Body of pancreas (tissue), 4 donors: ENCODE measurements around the gene NEURL1. TPM values are rescaled to one million over a fixed set of nuclear protein-coding genes. Genes with fewer than 3 reads are reported as not detected.
A peak's percentile ranks its signal among the peaks of the same experiment; 100 is the strongest.
"Not testable (repeated sequence)": the region's sequence is repeated elsewhere in the genome, so short reads cannot be mapped to it uniquely, and the experiment has no call there.

ENCODE experiments used
- ATAC-seq: fragments of 150-250 bp; one replicate; pipeline ENCODE4 v1.9.1; 2016
- DNase-seq, 4 donors: peaks; one replicate each; pipeline ENCODE4 v3.0.0-alpha.2; 2019
- H3K27ac ChIP-seq, 4 donors: fragments of 200-600 bp; sonication (generic); 1 replicate in 3 of 4; 2 replicates in 1 of 4; pipeline versions ENCODE4 v1.5.1 to v1.6.1; 2016 to 2019; ENCODE audit warnings: mild to moderate bottlenecking in 1 of 4, mixed read lengths in 1 of 4, moderate library complexity in 1 of 4
- H3K27me3 ChIP-seq, 2 donors: fragments of 200-600 bp; sonication (generic); one replicate each; pipeline ENCODE4 v1.6.0; 2016; ENCODE audit warnings: mild to moderate bottlenecking in 1 of 2
- H3K36me3 ChIP-seq, 2 donors: fragments of 200-600 bp; sonication (generic); replicated peaks in 1 of 2; 2 replicates each; pipeline ENCODE4 v1.5.1; 2016; ENCODE audit warnings: low read depth in 2 of 2; ENCODE audit not compliant: insufficient read depth in 1 of 2
- H3K4me1 ChIP-seq: fragments of 200-600 bp; sonication (generic); one replicate; pipeline ENCODE4 v1.6.0; 2016
- H3K4me3 ChIP-seq, 2 donors: fragments of 200-600 bp; sonication (generic); 1 replicate in 1 of 2; 2 replicates in 1 of 2; pipeline ENCODE4 v1.5.1; 2016 to 2019
- H3K9me3 ChIP-seq, 3 donors: fragments of 200-600 bp; sonication (generic); 1 replicate in 2 of 3; 2 replicates in 1 of 3; pipeline ENCODE4 v1.5.1; 2016
- POLR2A ChIP-seq, 3 donors: fragments of 450-650 bp; IDR thresholded peaks; one replicate each; pipeline ENCODE4 v1.6.1; 2016; ENCODE audit warnings: antibody characterized with exemption in 3 of 3, mild to moderate bottlenecking in 2 of 3
- WGBS, 2 donors: methylation state at CpG; one replicate each; pipeline ENCODE4 v1.1.5; 2017; 5-methylcytosine and 5-hydroxymethylcytosine counted together
- intact Hi-C: fragments of 100-400 bp; cut with DNase I; formaldehyde crosslinking; loops from one replicate; pipeline ENCODE4 v1.15.1; 2023
- total RNA-seq, 2 donors: library from RNA; depleted of rRNA; stranded (reverse); fragments of >200 nt; gene quantifications; one replicate each; pipeline ENCODE4 v1.1.0, GENCODE V29; 2016
- TF ChIP-seq, protein P1 (sequence below), 7 experiments: fragments of 450-650 bp in 4 of 7; fragments of 200-600 bp in 3 of 7; sonication (generic) in 3 of 7; IDR thresholded peaks; one replicate each; pipeline ENCODE4 v1.5.1; 2016 to 2019; ENCODE audit warnings: antibody characterized with exemption in 7 of 7

Gene NEURL1
- total RNA-seq, 2 donors from 2014 or later, result 25.1 to 25.7 TPM

DNA sequence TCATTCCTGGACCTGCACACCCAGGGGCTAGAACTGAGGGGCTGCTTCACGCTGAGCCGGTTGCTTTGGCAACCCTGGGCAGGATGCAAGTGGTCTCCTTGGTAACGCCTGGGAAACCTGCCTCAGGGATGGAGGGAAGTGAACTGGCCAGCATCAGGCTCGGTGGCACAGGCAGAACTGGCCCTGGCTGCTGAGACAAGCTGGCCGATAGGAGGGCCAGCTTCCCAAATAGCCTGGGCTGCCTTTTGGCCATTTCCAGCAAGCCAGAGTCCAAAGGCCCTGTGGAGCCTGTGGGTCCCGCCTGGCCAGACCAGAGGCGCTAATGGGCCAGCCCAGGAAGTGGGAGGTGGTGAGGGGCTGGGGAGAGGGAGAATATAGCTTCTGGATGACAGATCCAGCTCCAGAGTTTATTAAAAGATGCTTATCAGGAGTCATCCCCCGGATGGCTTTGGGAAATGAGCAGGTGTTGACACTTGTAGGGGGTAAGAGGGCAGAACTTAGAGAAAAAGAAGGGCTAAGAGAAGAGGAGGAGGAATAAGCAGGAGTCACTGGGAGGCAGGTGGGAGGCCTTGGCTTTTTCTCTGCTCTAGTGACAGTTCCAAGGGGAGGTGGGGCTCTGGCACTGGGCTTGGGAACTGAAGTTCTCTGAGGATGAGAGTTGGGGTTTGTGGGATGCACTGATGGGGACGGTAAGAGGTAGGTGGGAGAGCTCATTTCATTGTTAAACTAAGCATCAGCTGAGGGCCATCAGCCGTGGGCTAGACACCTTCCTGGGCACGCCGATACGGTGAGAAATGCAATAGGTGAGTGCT lies 9.6 kb downstream of the NEURL1 start:
- Histone ChIP-seq H3K4me3 (no peak overlapping the region), H3K27me3 (no peaks in the 10 kb centered on the region), H3K9me3 (no peaks in the 10 kb centered on the region), H3K36me3 (no peaks in the 10 kb centered on the region), H3K27ac (peak overlapping the region in 3 of 4 donors; percentile 31 to 88 (median 65)), H3K4me1 (peaks cover 54% of the 10 kb centered on the region)
- intact Hi-C loops, result no loop called here
- 70 to 75% methylated on average over 9 to 13 of the region's 13 CpGs for WGBS, 2 donors
- ATAC-seq, result no peak
- DNase-seq, result no peak
- TF ChIP-seq, protein P1, sequence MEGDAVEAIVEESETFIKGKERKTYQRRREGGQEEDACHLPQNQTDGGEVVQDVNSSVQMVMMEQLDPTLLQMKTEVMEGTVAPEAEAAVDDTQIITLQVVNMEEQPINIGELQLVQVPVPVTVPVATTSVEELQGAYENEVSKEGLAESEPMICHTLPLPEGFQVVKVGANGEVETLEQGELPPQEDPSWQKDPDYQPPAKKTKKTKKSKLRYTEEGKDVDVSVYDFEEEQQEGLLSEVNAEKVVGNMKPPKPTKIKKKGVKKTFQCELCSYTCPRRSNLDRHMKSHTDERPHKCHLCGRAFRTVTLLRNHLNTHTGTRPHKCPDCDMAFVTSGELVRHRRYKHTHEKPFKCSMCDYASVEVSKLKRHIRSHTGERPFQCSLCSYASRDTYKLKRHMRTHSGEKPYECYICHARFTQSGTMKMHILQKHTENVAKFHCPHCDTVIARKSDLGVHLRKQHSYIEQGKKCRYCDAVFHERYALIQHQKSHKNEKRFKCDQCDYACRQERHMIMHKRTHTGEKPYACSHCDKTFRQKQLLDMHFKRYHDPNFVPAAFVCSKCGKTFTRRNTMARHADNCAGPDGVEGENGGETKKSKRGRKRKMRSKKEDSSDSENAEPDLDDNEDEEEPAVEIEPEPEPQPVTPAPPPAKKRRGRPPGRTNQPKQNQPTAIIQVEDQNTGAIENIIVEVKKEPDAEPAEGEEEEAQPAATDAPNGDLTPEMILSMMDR (IDR thresholded peaks at IDR 0.05), result no peak
- TF ChIP-seq POLR2A (IDR thresholded peaks at IDR 0.05), result no peak

DNA sequence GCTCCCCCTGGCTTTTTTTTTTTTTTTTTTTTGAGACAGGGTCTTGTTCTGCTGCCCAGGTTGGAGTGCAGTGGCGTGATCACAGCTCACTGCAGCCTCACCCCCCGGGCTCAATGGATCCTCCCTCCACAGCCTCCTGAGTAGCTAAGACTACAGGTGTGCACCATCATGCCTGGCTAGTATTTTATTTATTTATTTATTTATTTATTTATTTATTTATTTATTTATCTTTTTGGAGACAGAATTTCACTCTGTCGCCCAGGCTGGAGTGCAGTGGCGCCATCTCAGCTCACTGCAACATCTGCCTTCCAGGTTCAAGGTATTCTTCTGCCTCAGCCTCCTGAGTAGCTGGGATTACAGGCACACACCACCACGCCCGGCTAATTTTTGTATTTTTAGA lies 10.3 kb downstream of the NEURL1 start:
- H3K4me3 ChIP-seq, H3K36me3 ChIP-seq, H3K9me3 ChIP-seq, intact Hi-C loops, ATAC-seq, H3K27me3 ChIP-seq, DNase-seq: not testable (repeated sequence)
- H3K27ac ChIP-seq, result peak overlapping the region; percentile 25 to 88 (median 66)
- H3K4me1 ChIP-seq, result peaks cover 61% of the 10 kb centered on the region
- 84 to 89% methylated on average over 6 of the region's 6 CpGs for WGBS, 2 donors

DNA sequence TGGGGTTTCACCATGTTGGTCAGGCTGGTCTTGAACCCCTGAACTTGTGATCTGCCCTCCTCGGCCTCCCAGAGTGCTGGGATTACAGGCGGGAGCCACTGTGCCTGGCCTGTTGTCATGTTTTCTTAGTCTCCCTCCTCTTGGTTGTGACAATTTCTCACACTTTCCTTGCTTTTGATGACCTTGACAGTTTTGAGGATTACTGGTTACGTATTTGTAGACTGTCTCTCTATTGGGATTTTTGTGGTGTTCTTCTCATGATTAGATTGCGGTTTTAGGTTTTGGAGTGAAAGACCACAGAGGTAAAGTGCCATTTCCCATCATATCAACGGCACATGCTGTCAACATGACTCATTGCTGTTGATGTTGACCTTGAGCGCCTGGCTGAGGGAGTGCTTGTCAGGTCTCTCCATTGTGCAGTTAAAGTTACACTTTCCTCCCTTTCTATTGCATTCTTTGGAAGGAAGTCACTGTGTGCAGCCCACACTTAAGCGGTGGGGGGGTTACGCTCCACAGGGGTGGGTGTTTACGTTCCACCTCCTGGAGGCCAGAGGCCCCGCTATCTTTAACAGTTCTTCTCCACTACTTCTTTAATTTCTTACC lies 10.8 kb downstream of the NEURL1 start:
- ATAC-seq (peak; percentile 64), DNase-seq (peak; percentile 53 to 71 (median 70))
- no peaks in the 10 kb centered on the region for H3K9me3 ChIP-seq
- H3K27ac ChIP-seq, result peak overlapping the region; percentile 25 to 88 (median 66)
- WGBS, 2 donors, result 26 to 27% methylated on average over 10 of the region's 10 CpGs
- H3K4me1 ChIP-seq, result peaks cover 61% of the 10 kb centered on the region
- TF ChIP-seq, protein P1 (IDR thresholded peaks at IDR 0.05), result no peak
- TF ChIP-seq POLR2A (IDR thresholded peaks at IDR 0.05), result no peak
- no peaks in the 10 kb centered on the region for H3K36me3 ChIP-seq
- H3K4me3 ChIP-seq, result no peak overlapping the region
- intact Hi-C loops, result no loop called here
- no peaks in the 10 kb centered on the region for H3K27me3 ChIP-seq

DNA sequence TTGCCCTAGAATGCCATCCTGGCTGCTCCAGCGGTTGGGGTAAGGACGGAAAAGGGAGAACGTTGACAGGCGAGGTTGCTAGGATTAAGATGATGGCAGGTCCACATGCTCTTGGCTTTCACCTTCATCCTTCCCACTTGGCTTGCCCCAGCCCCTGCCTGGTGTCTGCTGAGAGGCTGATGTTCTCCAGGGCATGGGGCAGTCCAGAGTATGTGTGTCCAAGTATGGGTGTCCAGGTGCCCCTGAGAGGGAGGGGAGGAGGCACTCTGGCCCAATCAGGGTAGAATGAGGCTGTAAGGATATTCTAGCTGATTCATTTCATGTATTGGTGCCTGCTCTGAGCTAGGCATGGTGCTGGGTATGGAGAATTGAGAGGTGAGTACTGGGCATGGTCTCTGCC lies 12.6 kb downstream of the NEURL1 start:
- Histone ChIP-seq H3K9me3 (no peaks in the 10 kb centered on the region), H3K27me3 (no peaks in the 10 kb centered on the region), H3K4me3 (no peak overlapping the region), H3K27ac (peak overlapping the region; percentile 15 to 88 (median 66)), H3K36me3 (no peaks in the 10 kb centered on the region), H3K4me1 (peaks cover 73% of the 10 kb centered on the region)
- TF ChIP-seq, protein P1 (IDR thresholded peaks at IDR 0.05), result no peak
- no peak for TF ChIP-seq POLR2A (IDR thresholded peaks at IDR 0.05)
- intact Hi-C loops, result no loop called here
- 79 to 86% methylated on average over 4 of the region's 4 CpGs for WGBS, 2 donors
- ATAC-seq, result no peak
- no peak for DNase-seq
